A673 (cell line): ENCODE measurements around the gene RPS6KA1. TPM values are rescaled to one million over a fixed set of nuclear protein-coding genes. Genes with fewer than 3 reads are reported as not detected.

Experiments
- BruUV-seq: library from RNA; stranded (reverse); fragments of 400-500 nt; replicated peaks from 2 replicates; lab custom pipeline; 2021; lab: Mats Ljungman, UMichigan
- CTCF ChIA-PET: fragments of 300-600 bp; sonication (Branson Sonifier 250); formaldehyde crosslinking; loops from one replicate; lab custom pipeline; 2022; ENCODE audit warnings: antibody characterized with exemption; lab: Charles Lee
- POLR2A ChIA-PET: fragments of 300-600 bp; sonication (Branson Sonifier 250); formaldehyde crosslinking; loops from one replicate; lab custom pipeline; 2022; ENCODE audit warnings: antibody characterized with exemption; ENCODE audit not compliant: low non-redundant PET; lab: Charles Lee
- DNase-seq: peaks from one replicate; pipeline ENCODE4 v3.0.0-alpha.2; 2015; ENCODE audit warnings: low spot score
- H3K27ac ChIP-seq: fragments of 200-600 bp; sonication (generic); 2 replicates; pipeline ENCODE4 v1.5.1; 2016; ENCODE audit warnings: mixed run types, low read depth, mild to moderate bottlenecking, mixed read lengths, antibody characterized with exemption, low read length; ENCODE audit not compliant: poor library complexity, severe bottlenecking
- H3K27me3 ChIP-seq: fragments of 200-600 bp; sonication (generic); replicated peaks from 2 replicates; pipeline ENCODE4 v1.6.1; 2017; ENCODE audit warnings: mixed run types, low read depth, mild to moderate bottlenecking, mixed read lengths, antibody characterized with exemption, low read length; ENCODE audit not compliant: insufficient read depth, poor library complexity
- H3K36me3 ChIP-seq: fragments of 200-600 bp; sonication (generic); 2 replicates; pipeline ENCODE4 v1.6.1; 2016; ENCODE audit warnings: mixed run types, mild to moderate bottlenecking, mixed read lengths, antibody characterized with exemption, low read length; ENCODE audit not compliant: insufficient read depth, poor library complexity, severe bottlenecking
- H3K4me1 ChIP-seq: fragments of 200-600 bp; sonication (generic); 2 replicates; pipeline ENCODE4 v1.6.1; 2017; ENCODE audit warnings: mixed run types, mild to moderate bottlenecking, mixed read lengths, antibody characterized with exemption, low read length; ENCODE audit not compliant: insufficient read depth, poor library complexity, severe bottlenecking
- H3K4me3 ChIP-seq: fragments of 200-600 bp; sonication (generic); 2 replicates; pipeline ENCODE4 v1.5.1; 2016; ENCODE audit warnings: low read depth, mixed run types, mild to moderate bottlenecking, mixed read lengths, low read length; ENCODE audit not compliant: poor library complexity, severe bottlenecking
- H3K9me3 ChIP-seq: fragments of 200-600 bp; sonication (generic); 2 replicates; pipeline ENCODE4 v1.6.1; 2016; ENCODE audit warnings: mixed run types, low read depth, mild to moderate bottlenecking, mixed read lengths, antibody characterized with exemption, low read length; ENCODE audit not compliant: poor library complexity, severe bottlenecking
- CTCF ChIP-seq: fragments of 300-800, 200-600 bp; sonication (generic); conservative IDR thresholded peaks from 2 replicates; pipeline ENCODE4 v1.5.1; 2017; ENCODE audit warnings: low read depth, mild to moderate bottlenecking, antibody characterized with exemption, low read length, moderate library complexity, mixed read lengths
- EZH2 ChIP-seq: fragments of 200-600 bp; sonication (generic); IDR thresholded peaks from 2 replicates; pipeline ENCODE4 v1.6.1; 2017; ENCODE audit warnings: borderline replicate concordance, low read depth, mild to moderate bottlenecking, mixed read lengths, antibody characterized with exemption, low read length; ENCODE audit not compliant: poor library complexity, severe bottlenecking
- intact Hi-C: fragments of 100-400 bp; cut with micrococcal nuclease; formaldehyde crosslinking; loops from one replicate; pipeline ENCODE4 v1.10.0; 2022; ENCODE audit not compliant: unreplicated experiment
- total RNA-seq: library from RNA; stranded (reverse); gene quantifications from 2 replicates; pipeline ENCODE4 v1.2.3, GENCODE V29; 2021

Gene RPS6KA1
- total RNA-seq, 1 experiment from 2014 or later = 6.3 TPM

- intact Hi-C loops = loop anchor here (1.0 to 5.0 kb wide), 2 partner anchors 187 to 275 kb away; no protein-coding TSS in a partner anchor
- peak; percentile 81 for DNase-seq
These were observed 72.9 kb downstream of the RPS6KA1 start for GRCh38 chr1:26602378-26602959.

GRCh38 chr1:26603856-26604255, 74.3 kb downstream of the RPS6KA1 start:
- BruUV-seq = no TSS peak
- intact Hi-C loops = loop anchor here (5.0 kb wide), 1 partner anchor 273 kb away; no protein-coding TSS in a partner anchor
- no peak overlapping the region for H3K4me3 ChIP-seq
- no peak for TF ChIP-seq EZH2
- no peak for TF ChIP-seq CTCF
- CTCF ChIA-PET = interaction anchor here (1.0 to 4.2 kb wide), 2 partner anchors 101 to 186 kb away, joined by 3 to 53 read pairs; partner anchors contain the start of gene PIGV
- H3K27me3 ChIP-seq = no peaks in the 10 kb centered on the region
- no peak overlapping the region for H3K27ac ChIP-seq
- H3K9me3 ChIP-seq = no peaks in the 10 kb centered on the region
- no peak for DNase-seq
- no peaks in the 10 kb centered on the region for H3K4me1 ChIP-seq
- no peaks in the 10 kb centered on the region for H3K36me3 ChIP-seq
- POLR2A ChIA-PET = no interaction called here

More at GRCh38 chr1:26602378-26602959, 72.9 kb downstream of the RPS6KA1 start:
- POLR2A ChIA-PET = no interaction called here
- Histone ChIP-seq H3K9me3 (no peaks in the 10 kb centered on the region), H3K27ac (no peak overlapping the region), H3K4me1 (no peaks in the 10 kb centered on the region), H3K36me3 (no peaks in the 10 kb centered on the region), H3K4me3 (no peak overlapping the region), H3K27me3 (no peaks in the 10 kb centered on the region)
- CTCF ChIA-PET = interaction anchor here (0.6 to 4.2 kb wide), 7 partner anchors 64 to 399 kb away, joined by 3 to 53 read pairs (median 5); partner anchors contain the start of gene PIGV
- no TSS peak for BruUV-seq
- TF ChIP-seq CTCF = peak; percentile 84
- TF ChIP-seq EZH2 = no peak

- Histone ChIP-seq H3K9me3 (no peaks in the 10 kb centered on the region), H3K36me3 (no peaks in the 10 kb centered on the region), H3K27me3 (no peaks in the 10 kb centered on the region), H3K4me1 (no peaks in the 10 kb centered on the region), H3K27ac (no peak overlapping the region), H3K4me3 (no peak overlapping the region)
- intact Hi-C loops = no loop called here
- no peak for DNase-seq
- ChIA-PET POLR2A (no interaction called here), CTCF (no interaction called here)
- TF ChIP-seq EZH2 (no peak), CTCF (no peak)
- no TSS peak for BruUV-seq
These were observed 77.6 kb downstream of the RPS6KA1 start for GRCh38 chr1:26607186-26607585.
